Nephron progenitor cell (in vitro differentiated cells): Measurements from ENCODE around the gene RCAN2.

Source experiments
- DNase-seq: peaks from one replicate; pipeline ENCODE4 v3.0.0; 2021
- H3K27ac Mint-ChIP-seq: 2 replicates; pipeline ENCODE4 v1.8.0; 2021; ENCODE audit warnings: mild to moderate bottlenecking, moderate library complexity, mixed read lengths
- H3K27me3 Mint-ChIP-seq: 2 replicates; pipeline ENCODE4 v1.8.0; 2021; ENCODE audit warnings: mild to moderate bottlenecking, low read depth, mixed read lengths; ENCODE audit not compliant: poor library complexity
- H3K36me3 Mint-ChIP-seq: 2 replicates; pipeline ENCODE4 v1.8.0; 2021; ENCODE audit warnings: low read depth, mixed read lengths
- H3K4me1 Mint-ChIP-seq: 2 replicates; pipeline ENCODE4 v1.8.0; 2021; ENCODE audit warnings: mixed read lengths
- H3K4me3 Mint-ChIP-seq: 2 replicates; pipeline ENCODE4 v1.8.0; 2021; ENCODE audit warnings: mild to moderate bottlenecking, moderate library complexity, mixed read lengths
- H3K9me3 Mint-ChIP-seq: 2 replicates; pipeline ENCODE4 v1.8.0; 2021; ENCODE audit warnings: mild to moderate bottlenecking, moderate library complexity, mixed read lengths
- CTCF ChIP-seq: fragments of 200-600 bp; sonication (generic); IDR thresholded peaks from 2 replicates; pipeline ENCODE4 v1.5.0; 2021; ENCODE audit warnings: antibody characterized with exemption

RCAN2 gene

GRCh38 chr6:46216879-46217278, 274.4 kb downstream of the RCAN2 start:
- Mint-ChIP-seq H3K27me3 (peaks cover 4% of the 10 kb centered on the region), H3K36me3 (no peaks in the 10 kb centered on the region), H3K4me1 (peaks cover 12% of the 10 kb centered on the region), H3K4me3 (no peak overlapping the region), H3K9me3 (peaks cover 3% of the 10 kb centered on the region), H3K27ac (no peak overlapping the region)
- TF ChIP-seq CTCF = no peak
- DNase-seq = no peak

GRCh38 chr6:46215777-46216176, 275.5 kb downstream of the RCAN2 start:
- no peak for TF ChIP-seq CTCF
- no peak for DNase-seq
- Mint-ChIP-seq H3K9me3 (peaks cover 3% of the 10 kb centered on the region), H3K4me3 (no peak overlapping the region), H3K36me3 (no peaks in the 10 kb centered on the region), H3K4me1 (peaks cover 9% of the 10 kb centered on the region), H3K27me3 (peaks cover 4% of the 10 kb centered on the region), H3K27ac (no peak overlapping the region)

- Mint-ChIP-seq H3K9me3 (peaks cover 3% of the 10 kb centered on the region), H3K4me1 (peaks cover 3% of the 10 kb centered on the region), H3K27ac (no peak overlapping the region), H3K36me3 (no peaks in the 10 kb centered on the region), H3K27me3 (peaks cover 6% of the 10 kb centered on the region), H3K4me3 (no peak overlapping the region)
- TF ChIP-seq CTCF = no peak
- DNase-seq = no peak
These were observed 276.0 kb downstream of the RCAN2 start for GRCh38 chr6:46215213-46215612.

GRCh38 chr6:46211917-46212316, 279.3 kb downstream of the RCAN2 start:
- Mint-ChIP-seq H3K4me1 (no peaks in the 10 kb centered on the region), H3K9me3 (peaks cover 3% of the 10 kb centered on the region), H3K27ac (no peak overlapping the region), H3K36me3 (no peaks in the 10 kb centered on the region), H3K4me3 (no peak overlapping the region), H3K27me3 (peaks cover 14% of the 10 kb centered on the region)
- no peak for TF ChIP-seq CTCF
- no peak for DNase-seq

GRCh38 chr6:46210294-46210693, 281.0 kb downstream of the RCAN2 start:
- Mint-ChIP-seq H3K27me3 (peaks cover 15% of the 10 kb centered on the region), H3K4me1 (no peaks in the 10 kb centered on the region), H3K4me3 (no peak overlapping the region), H3K27ac (no peak overlapping the region), H3K36me3 (no peaks in the 10 kb centered on the region), H3K9me3 (peaks cover 3% of the 10 kb centered on the region)
- no peak for TF ChIP-seq CTCF
- no peak for DNase-seq

- H3K4me3 Mint-ChIP-seq = no peak overlapping the region
- H3K9me3 Mint-ChIP-seq = peaks cover under 1% of the 10 kb centered on the region
- no peak for TF ChIP-seq CTCF
- no peak for DNase-seq
- no peaks in the 10 kb centered on the region for H3K36me3 Mint-ChIP-seq
- H3K27ac Mint-ChIP-seq = no peak overlapping the region
- H3K4me1 Mint-ChIP-seq = no peaks in the 10 kb centered on the region
- H3K27me3 Mint-ChIP-seq = peaks cover 15% of the 10 kb centered on the region
These were observed 282.9 kb downstream of the RCAN2 start for GRCh38 chr6:46208303-46208702.
